GM19238 (cell line): ENCODE measurements around the gene PASK.
"Not testable (repeated sequence)": the region's sequence is repeated elsewhere in the genome, so short reads cannot be mapped to it uniquely, and the experiment has no call there.

Experiments used
- DNase-seq: peaks from one replicate; pipeline ENCODE4 v3.0.0; 2011; ENCODE audit warnings: low spot score; ENCODE audit not compliant: insufficient read length

The PASK gene

GRCh38 chr2:241148891-241149674 is at the start of gene PASK:
TSS of gene PASK (minus strand) at chr2:241149472. CDS start at chr2:241143032, 6,440 bp downstream.
- DNase-seq: peak; percentile 94

GRCh38 chr2:241198381-241199279 is 49.4 kb upstream of the PASK start:
- DNase-seq: no peak

GRCh38 chr2:241197947-241198346 is 48.7 kb upstream of the PASK start:
- DNase-seq: no peak

GRCh38 chr2:241197246-241197645 is 48.0 kb upstream of the PASK start:
- not testable (repeated sequence) for DNase-seq

GRCh38 chr2:241195506-241196130 is 46.3 kb upstream of the PASK start:
- DNase-seq: no peak

GRCh38 chr2:241194811-241195210 is 45.5 kb upstream of the PASK start:
- no peak for DNase-seq

- DNase-seq: no peak
Observed at GRCh38 chr2:241193271-241193670, 44.0 kb upstream of the PASK start.

- DNase-seq: no peak
Observed at GRCh38 chr2:241191081-241191480, 41.8 kb upstream of the PASK start.

- no peak for DNase-seq
Observed at GRCh38 chr2:241190291-241190981, 41.2 kb upstream of the PASK start.

- no peak for DNase-seq
Observed at GRCh38 chr2:241189856-241190201, 40.6 kb upstream of the PASK start.

- no peak for DNase-seq
Observed at GRCh38 chr2:241189093-241189855, 40.0 kb upstream of the PASK start.

GRCh38 chr2:241188361-241189092 is 39.3 kb upstream of the PASK start, which contains the start of gene ANO7:
TSS of gene ANO7 (plus strand) at chr2:241188677. CDS start at chr2:241190064, 1,387 bp downstream.
- DNase-seq: no peak

GRCh38 chr2:241187918-241188234 is 38.6 kb upstream of the PASK start:
- no peak for DNase-seq

- no peak for DNase-seq
Observed at GRCh38 chr2:241187101-241187917, 38.0 kb upstream of the PASK start.

GRCh38 chr2:241185961-241186360 is 36.7 kb upstream of the PASK start:
- DNase-seq: no peak

GRCh38 chr2:241184901-241185300 is 35.6 kb upstream of the PASK start:
- no peak for DNase-seq

- no peak for DNase-seq
Observed at GRCh38 chr2:241183221-241183620, 33.9 kb upstream of the PASK start.

- no peak for DNase-seq
Observed at GRCh38 chr2:241182531-241183133, 33.4 kb upstream of the PASK start.

GRCh38 chr2:241182126-241182525 is 32.9 kb upstream of the PASK start:
- no peak for DNase-seq
